Left renal cortex interstitium (tissue), 4 donors: Measurements from ENCODE around the gene CLMN. TPM values are rescaled to one million over a fixed set of nuclear protein-coding genes. Genes with fewer than 3 reads are reported as not detected.
"Not testable (repeated sequence)": the region's sequence is repeated elsewhere in the genome, so short reads cannot be mapped to it uniquely, and the experiment has no call there.

Source experiments
- DNase-seq, 4 donors: peaks; one replicate each; pipeline ENCODE4 v3.0.0-alpha.2; 2013; ENCODE audit warnings: low read depth in 4 of 4, low spot score in 2 of 4, missing footprints in 1 of 4
- polyA plus RNA-seq, 4 donors: library from polyadenylated mRNA; unstranded; fragments of 120-200 nt; gene quantifications; one replicate each; pipeline ENCODE4 v1.2.1, GENCODE V29; 2013; ENCODE audit not compliant: insufficient read length in 4 of 4

Gene CLMN
- polyA plus RNA-seq, 4 donors: 19.0 to 38.5 (median 27.0) TPM

- DNase-seq: no peak
These were observed 173.5 kb downstream of the CLMN start for GRCh38 chr14:95146079-95146771.

- DNase-seq: no peak
These were observed 174.9 kb downstream of the CLMN start for GRCh38 chr14:95144849-95145248.

- no peak for DNase-seq
These were observed 175.7 kb downstream of the CLMN start for GRCh38 chr14:95143808-95144620.

- no peak for DNase-seq
These were observed 177.5 kb downstream of the CLMN start for GRCh38 chr14:95142208-95142607.

GRCh38 chr14:95141684-95142083 lies 178.0 kb downstream of the CLMN start:
- no peak for DNase-seq

- DNase-seq: no peak
These were observed 179.4 kb downstream of the CLMN start for GRCh38 chr14:95140060-95140858.

GRCh38 chr14:95138876-95139275 lies 180.8 kb downstream of the CLMN start:
- no peak for DNase-seq

GRCh38 chr14:95138455-95138854 lies 181.3 kb downstream of the CLMN start:
- DNase-seq: not testable (repeated sequence)

GRCh38 chr14:95137804-95138167 lies 181.9 kb downstream of the CLMN start:
- DNase-seq: no peak

GRCh38 chr14:95137164-95137803 lies 182.4 kb downstream of the CLMN start:
- no peak for DNase-seq

- DNase-seq: no peak
These were observed 183.1 kb downstream of the CLMN start for GRCh38 chr14:95136631-95137030.

- no peak for DNase-seq
These were observed 185.3 kb downstream of the CLMN start for GRCh38 chr14:95134304-95134933.

- no peak for DNase-seq
These were observed 186.4 kb downstream of the CLMN start for GRCh38 chr14:95133282-95133681.

- DNase-seq: no peak
These were observed 186.9 kb downstream of the CLMN start for GRCh38 chr14:95132760-95133159.

Other genes starting within 250 kb of the CLMN start
- 10 to 100 TPM; 43.5 to 65.5 (median 55.2) TPM for gene DICER1, start 162.4 kb downstream of the CLMN start, polyA plus RNA-seq
- gene SYNE3, start 196.7 kb upstream of the CLMN start, polyA plus RNA-seq: 1 to 10 TPM; 2.0 to 2.8 (median 2.2) TPM
- 10 to 100 TPM; 69.1 to 82.1 (median 71.7) TPM for gene GLRX5, start 215.1 kb upstream of the CLMN start, polyA plus RNA-seq